ENCODE data around the gene SPDYE4. TPM values are rescaled to one million over a fixed set of nuclear protein-coding genes. Genes with fewer than 3 reads are reported as not detected.
A peak's percentile ranks its signal among the peaks of the same experiment; 100 is the strongest.

Gene SPDYE4
- total RNA-seq, 1 experiment from 2014 or later, result not detected

- no TSS peak for BruUV-seq (replicated peaks)
- Histone ChIP-seq H3K9ac (ENCODE audit: low read length) (no peak overlapping the region), H3K79me2 (ENCODE audit: low read length) (no peaks in the 10 kb centered on the region)
Measured at GRCh38 chr17:8745586-8746500, 12.5 kb downstream of the SPDYE4 start.

GRCh38 chr17:8744086-8744785 is 14.1 kb downstream of the SPDYE4 start:
- no peak for DNase-seq
- no peaks in the 10 kb centered on the region for H3K9me3 ChIP-seq (ENCODE audit: low read length)
- no TSS peak for BruUV-seq (replicated peaks)
- TF ChIP-seq EZH2 (IDR thresholded peaks at IDR 0.05; ENCODE audit: low read length, unreplicated experiment) (no peak), EZH2phosphoT487 (IDR thresholded peaks at IDR 0.05; ENCODE audit: borderline replicate concordance, low read length) (no peak), CTCF (conservative IDR thresholded peaks at IDR 0.05; ENCODE audit: low read depth, low read length) (no peak)
- intact Hi-C loops (cut with micrococcal nuclease), result no loop called here
- no peaks in the 10 kb centered on the region for H3K27me3 ChIP-seq (ENCODE audit: low read length)
- no peaks in the 10 kb centered on the region for H3F3A ChIP-seq (ENCODE audit: low read length, unreplicated experiment)
- H3K4me3 ChIP-seq (ENCODE audit: low read length), result no peak overlapping the region
- ChIA-PET POLR2A (ENCODE audit: unreplicated experiment) (no interaction called here), CTCF (no interaction called here)
- H3K36me3 ChIP-seq (ENCODE audit: low read depth, low read length), result no peaks in the 10 kb centered on the region
- H3K79me2 ChIP-seq (ENCODE audit: low read length), result no peaks in the 10 kb centered on the region
- H3K27ac ChIP-seq (ENCODE audit: low read length), result no peak overlapping the region
- H3K9ac ChIP-seq (ENCODE audit: low read length), result no peak overlapping the region
- H4K20me1 ChIP-seq (ENCODE audit: low read length), result no peaks in the 10 kb centered on the region
- H3K9me2 ChIP-seq (replicated peaks; ENCODE audit: low read length), result no peaks in the 10 kb centered on the region
- H2AFZ ChIP-seq (ENCODE audit: low read length), result no peak overlapping the region
- no peaks in the 10 kb centered on the region for H3K4me1 ChIP-seq (ENCODE audit: insufficient read depth, low read length)
- no peak for ATAC-seq
- no peak overlapping the region for H3K4me2 ChIP-seq (ENCODE audit: low read length)

More at GRCh38 chr17:8745586-8746500, 12.5 kb downstream of the SPDYE4 start:
- ATAC-seq, result peak; percentile 90
- Histone ChIP-seq H3K36me3 (ENCODE audit: low read depth, low read length) (no peaks in the 10 kb centered on the region), H3K27ac (ENCODE audit: low read length) (no peak overlapping the region), H3K9me2 (replicated peaks; ENCODE audit: low read length) (no peaks in the 10 kb centered on the region), H4K20me1 (ENCODE audit: low read length) (no peaks in the 10 kb centered on the region), H2AFZ (ENCODE audit: low read length) (peak overlapping the region; percentile 81), H3F3A (ENCODE audit: low read length, unreplicated experiment) (no peaks in the 10 kb centered on the region), H3K4me1 (ENCODE audit: insufficient read depth, low read length) (no peaks in the 10 kb centered on the region), H3K9me3 (ENCODE audit: low read length) (no peaks in the 10 kb centered on the region), H3K4me3 (ENCODE audit: low read length) (peak overlapping the region; percentile 68), H3K4me2 (ENCODE audit: low read length) (peak overlapping the region; percentile 91), H3K27me3 (ENCODE audit: low read length) (no peaks in the 10 kb centered on the region)
- TF ChIP-seq CTCF (conservative IDR thresholded peaks at IDR 0.05; ENCODE audit: low read depth, low read length) (peak; percentile 65), EZH2 (IDR thresholded peaks at IDR 0.05; ENCODE audit: low read length, unreplicated experiment) (no peak)
- intact Hi-C loops (cut with micrococcal nuclease), result loop anchor here (1.0 to 2.0 kb wide), 2 partner anchors 173 to 335 kb away; no protein-coding TSS in a partner anchor
- ChIA-PET POLR2A (ENCODE audit: unreplicated experiment) (no interaction called here), CTCF (interaction anchor here (0.6 to 1.5 kb wide), 3 partner anchors 37 to 336 kb away, joined by 3 to 11 read pairs (median 5); partner anchors contain the start of gene MYH10)
- DNase-seq, result peak; percentile 38
